NOMO-1 (cell line): Measurements from ENCODE around the gene SHF.

ENCODE experiments used
- DNase-seq, 2 experiments: peaks; one replicate each; lab custom pipeline; 2025; ENCODE audit not compliant: unreplicated experiment in 2 of 2; lab: John Stamatoyannopoulos, UW

Gene SHF

DNA sequence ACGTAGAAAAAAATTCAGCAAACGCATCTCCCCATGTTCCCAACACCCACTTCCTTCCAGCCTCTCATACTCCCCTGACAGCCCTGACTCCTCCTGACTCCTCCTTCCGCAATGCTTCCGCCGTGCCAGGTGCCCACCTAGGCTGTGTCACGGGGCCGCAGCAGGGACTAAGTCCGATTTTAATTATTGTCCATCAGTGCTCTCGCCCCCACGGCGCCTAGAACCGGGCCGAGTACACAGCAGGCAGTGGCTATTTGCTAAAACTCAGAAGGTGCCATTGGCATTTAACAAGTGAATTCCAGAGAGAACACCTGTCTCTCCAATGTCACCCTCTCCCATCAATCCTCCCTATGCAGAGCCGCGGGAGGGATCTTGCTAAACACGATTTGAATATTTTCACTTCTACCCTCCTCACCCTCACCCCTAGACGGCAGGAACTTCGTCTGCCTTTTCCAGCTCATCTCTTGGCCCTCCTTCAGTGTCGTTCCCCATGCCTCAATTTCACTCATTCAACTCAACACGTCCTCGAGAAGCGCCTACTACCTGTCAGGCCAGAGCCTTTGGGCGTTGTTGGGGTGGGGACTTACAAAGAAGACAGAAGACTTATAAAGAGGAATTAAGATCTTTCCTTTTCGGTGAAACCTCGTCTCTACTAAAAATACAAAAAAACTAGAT lies 11.5 kb upstream of the SHF start:
- DNase-seq = peak in 1 of 2 experiments; percentile 20

DNA sequence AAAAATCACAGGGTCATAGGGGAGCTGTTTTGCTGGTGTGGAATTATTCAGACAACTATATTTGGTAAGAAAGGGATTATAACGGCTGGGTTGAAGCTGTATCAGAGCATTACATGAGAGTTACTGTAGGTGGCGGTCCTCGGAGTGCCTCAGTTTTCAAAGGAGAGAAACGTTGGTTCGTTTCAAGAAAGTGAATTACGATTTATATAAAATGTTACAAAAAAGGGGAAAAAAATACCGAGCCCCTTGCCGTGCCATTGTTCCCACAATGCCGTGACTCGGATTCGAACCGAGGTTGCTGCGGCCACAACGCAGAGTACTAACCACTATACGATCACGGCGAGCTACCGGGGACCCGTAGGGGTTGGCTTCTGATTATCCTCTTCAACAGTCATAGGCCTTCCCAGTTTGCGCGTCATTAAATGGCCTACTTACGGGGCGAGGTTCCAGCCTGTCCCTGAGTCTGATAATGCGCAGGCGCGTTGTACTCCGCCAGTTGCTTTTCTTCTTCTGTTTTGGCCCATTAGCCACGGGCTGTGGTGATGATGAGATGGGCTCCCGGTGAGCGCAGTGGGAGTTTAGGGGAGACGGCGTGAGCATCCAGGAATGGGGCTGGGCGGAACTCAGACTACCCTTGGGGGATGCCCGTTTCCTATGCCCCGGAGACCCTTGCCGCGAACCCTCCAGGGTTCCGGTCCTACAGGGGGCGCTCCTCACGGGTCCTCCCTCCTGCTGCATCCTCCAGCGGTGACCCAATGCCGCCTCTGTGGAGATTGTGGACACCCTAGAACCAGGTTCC lies 10.8 kb upstream of the SHF start:
- peak; percentile 93 to 97 for DNase-seq

DNA sequence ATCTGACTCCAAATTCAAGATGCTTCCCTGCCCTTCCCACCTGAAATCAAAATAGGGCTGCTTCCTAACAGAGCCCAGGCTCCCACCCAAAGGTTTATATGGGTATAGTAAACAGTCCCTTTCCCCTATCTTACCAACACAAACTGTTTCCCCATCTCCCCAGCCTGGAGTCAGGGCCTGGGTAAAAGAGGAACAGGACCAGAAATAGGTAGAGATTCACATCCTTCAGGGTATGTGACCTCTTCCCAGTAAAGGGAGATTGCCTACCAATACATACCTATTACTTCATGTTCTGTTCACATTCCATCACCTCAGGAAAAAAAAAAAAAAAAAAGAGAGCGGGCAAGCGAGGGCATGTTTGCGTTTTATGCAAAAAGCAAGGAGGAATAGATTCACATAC lies 9.7 kb upstream of the SHF start:
- DNase-seq = peak in 1 of 2 experiments; percentile 15

DNA sequence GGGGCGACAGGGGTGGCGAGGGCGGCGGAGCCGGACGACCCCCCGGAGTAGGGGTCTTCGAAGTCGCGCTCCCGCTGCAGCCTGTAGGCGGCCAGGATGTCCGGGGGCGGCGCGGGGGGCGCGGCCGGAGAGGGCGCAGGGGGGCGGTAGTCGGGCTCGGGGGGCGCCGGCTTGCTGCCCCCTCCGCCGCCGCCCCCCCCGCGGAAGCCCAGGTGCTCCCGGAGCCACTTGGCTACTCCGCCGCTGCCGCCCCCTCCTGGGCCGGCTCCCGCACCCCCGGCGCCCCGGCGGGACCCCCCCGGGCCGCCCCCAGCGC lies 230 bp downstream of the SHF start:
- DNase-seq = no peak

DNA sequence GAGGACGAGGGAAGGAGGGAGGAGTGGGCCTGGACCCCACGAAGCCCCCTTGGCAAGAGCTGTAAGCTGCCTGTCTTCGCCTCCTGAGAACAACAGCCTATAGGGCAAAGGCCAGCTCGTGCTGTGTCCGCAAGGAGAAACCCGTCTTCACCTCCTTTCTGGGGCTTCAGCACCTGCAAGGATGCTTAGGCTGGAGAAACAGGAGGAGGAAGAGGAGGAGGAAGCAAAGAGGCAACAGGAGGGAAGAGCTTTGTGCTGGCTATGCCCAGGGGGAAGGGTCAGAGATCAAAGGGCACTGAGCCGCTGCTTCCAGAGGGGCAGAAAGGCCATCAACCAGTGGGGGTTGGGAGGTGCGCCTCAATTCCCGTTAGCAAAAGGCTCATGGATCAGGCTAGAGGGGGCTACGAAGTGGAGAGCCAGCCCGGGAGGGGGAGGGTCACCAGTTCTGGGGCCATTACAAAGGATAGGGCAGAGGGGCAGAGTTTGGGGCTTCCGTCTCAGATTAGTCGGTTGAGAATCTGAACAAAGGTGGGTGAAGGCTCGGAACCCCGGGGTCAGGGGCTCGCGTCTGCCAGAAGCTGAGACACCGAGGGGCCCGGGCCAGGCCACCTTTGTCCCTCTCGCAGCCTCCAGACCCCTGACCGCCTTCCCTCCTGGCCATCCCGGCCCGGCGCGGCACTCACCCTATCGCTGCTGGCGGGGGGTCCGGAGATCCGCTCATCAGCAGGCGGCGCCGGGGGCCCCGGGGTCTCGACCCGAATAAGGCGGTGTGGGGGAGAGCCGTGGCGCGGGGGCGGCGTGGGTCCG lies 792 bp downstream of the SHF start:
- DNase-seq = no peak

DNA sequence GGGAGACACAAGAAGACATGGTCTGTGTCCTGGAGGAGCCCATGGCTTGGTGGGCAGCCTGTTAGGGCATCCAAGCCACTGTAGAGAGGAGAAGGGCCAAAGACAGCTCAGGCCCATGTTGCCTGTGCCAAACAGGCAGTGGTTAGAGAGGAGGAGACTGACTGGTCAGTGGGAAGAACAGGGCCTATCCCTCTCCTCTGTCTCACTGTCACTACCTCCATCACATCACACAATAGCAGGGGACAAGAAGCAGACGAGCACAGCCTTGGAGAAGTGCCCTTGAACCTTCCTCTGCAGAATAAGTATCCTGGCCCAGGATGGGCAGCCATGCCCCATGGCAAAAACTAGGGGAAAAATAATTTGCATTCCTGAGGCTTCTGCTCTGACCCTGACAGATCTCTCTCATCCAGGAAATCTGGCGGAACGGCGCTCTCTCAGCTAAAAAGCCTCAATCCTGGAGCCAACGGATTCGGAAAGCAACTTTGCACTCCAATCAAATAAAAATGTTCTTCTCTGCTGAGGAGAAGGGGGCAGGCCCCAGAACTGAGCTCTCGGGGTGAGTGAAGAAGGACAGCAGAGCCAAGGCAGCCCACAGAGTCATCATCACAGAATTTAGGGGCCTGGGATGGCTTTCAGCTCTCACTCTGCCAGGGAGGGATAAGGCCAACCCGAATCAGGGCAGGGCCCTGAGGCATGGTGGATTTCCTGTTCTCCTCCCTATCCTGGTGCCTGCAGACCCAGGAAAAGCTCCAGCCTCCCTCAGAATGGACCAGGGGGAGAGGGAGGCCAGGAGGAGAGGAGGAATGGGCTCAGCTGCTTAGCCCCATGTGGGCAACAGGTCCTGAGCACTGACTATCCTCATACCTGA lies 1.6 kb downstream of the SHF start:
- DNase-seq = no peak

DNA sequence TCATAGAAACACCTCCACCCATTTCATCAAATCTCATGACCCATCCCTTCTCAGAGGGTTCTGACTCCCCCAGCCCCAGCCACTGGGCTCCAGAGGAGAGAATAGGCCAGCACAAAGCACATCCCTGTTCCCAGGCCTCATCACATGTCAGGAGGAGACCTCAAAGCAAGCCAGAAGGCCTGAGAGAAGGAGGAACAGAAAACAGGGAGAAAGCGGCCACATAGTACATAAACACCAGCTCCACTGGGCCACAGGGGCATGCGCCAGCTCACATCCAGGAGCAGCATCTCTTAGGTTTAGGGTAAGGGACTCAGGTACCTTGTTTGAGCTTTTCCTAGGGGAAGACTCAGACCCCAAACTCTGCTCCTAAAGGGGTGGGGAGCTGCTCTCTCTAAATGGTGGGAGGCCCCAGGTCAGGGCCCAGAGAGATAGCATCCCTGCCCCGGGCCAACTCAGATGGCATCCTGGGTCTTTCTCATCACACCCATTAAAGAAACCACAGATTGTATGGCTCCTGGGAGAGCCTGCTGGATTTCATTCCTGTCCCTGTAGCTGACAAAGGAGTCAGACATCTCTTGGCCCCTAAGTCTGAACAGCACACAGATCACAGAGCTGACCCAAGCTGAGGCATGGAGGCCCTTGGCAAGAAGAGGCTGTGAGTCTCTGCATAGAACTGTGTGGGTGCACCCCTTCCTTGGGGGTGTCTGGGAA lies 2.5 kb downstream of the SHF start:
- DNase-seq = no peak

DNA sequence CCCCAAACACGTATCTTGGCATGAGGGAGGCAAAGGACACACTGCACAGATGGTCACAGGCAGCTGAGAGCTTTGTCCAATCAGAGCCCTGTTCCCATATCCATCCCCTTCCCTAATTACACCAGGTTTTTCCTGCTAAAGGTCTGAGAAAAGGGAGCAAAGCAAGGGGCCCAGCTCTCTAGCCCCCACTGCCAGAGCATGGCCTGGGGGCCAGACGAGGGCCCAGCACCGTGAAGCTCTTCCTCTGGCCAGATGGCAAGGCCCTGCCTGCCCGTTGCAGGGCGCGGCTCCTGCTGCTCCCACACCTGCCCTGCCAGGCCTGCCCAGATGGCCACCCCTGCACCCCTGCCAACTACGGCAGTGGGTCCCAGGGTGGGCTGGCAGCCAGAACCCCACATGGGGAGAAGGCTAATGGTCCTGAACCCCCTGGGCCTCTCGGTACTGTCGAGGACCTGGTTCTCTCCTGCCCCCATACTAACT lies 3.2 kb downstream of the SHF start:
- no peak for DNase-seq

DNA sequence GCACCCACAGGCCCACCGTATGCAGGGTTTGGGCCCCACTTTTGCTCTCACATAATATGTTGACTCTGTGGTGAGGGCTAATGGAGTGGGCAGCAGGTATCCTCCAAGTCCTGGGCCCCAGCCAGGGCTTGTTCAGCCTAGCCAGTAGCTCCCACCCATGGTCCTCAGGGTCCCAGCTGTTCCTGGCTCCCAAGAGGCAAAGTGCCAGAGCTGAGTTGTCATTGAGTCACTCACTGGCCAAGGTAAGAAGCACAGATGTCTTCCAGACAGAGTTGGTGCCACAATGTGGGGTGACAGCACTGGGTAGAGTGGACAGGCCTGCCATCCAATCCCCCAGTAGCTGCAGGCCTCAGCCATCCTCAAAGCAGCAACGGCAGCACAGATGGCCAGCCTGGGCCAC lies 4.3 kb downstream of the SHF start:
- DNase-seq = no peak

DNA sequence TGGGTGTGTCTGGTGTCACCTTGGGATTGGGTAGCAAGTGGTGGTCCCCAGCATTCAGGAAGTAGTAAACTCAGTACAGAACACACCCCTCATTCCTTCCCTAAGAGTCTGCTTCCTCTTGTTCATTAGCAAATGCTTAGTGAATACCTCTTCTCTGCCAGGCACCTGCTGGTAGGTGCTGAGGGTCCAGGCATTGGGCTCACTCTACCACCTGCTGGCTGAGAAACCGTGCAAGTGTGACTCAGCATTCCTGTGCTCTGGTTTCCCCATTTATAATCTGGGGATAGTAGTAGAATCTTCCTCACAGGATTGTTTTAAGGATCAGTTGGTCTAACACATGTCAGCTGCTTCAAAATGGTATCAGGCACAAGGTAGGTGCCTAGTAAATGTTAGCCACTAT lies 4.8 kb downstream of the SHF start:
- no peak for DNase-seq

DNA sequence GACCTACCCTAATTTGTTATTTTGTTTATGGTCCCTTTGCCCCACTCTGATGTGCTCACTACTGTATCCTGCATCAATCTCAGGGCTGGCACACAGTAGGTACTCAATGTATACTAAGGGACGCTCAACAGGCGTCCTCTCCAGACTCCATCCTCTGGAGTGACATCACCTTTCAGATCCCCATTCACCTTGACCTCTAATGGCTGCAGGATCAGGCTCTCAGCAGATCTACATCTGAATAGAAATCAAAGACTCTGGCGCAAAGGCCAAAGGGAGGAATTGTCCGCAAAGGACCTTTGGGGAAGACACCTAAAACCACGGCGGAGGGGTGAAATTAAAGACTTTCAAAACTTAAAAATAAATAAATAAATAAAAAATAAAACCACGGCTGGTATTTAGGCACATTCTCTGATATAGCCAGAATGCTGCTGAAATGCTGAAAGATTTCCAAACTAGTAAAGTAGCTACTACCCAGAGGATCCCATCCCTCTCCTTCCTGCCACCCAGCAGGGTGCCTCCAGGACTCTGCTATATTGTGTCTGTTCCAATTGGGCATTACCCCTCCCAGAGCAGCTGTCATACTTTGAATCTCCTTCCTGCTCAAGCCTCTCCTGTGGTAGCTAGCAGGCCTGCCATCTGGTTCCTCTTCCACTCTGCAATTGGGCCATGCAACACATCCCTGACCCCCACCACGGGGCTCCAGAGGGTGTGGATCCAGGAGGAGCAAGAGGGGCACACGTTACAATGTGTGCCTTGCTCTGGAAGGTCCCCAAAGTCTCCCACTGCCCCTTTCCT lies 6.1 kb downstream of the SHF start:
- DNase-seq = peak; percentile 39 to 48

DNA sequence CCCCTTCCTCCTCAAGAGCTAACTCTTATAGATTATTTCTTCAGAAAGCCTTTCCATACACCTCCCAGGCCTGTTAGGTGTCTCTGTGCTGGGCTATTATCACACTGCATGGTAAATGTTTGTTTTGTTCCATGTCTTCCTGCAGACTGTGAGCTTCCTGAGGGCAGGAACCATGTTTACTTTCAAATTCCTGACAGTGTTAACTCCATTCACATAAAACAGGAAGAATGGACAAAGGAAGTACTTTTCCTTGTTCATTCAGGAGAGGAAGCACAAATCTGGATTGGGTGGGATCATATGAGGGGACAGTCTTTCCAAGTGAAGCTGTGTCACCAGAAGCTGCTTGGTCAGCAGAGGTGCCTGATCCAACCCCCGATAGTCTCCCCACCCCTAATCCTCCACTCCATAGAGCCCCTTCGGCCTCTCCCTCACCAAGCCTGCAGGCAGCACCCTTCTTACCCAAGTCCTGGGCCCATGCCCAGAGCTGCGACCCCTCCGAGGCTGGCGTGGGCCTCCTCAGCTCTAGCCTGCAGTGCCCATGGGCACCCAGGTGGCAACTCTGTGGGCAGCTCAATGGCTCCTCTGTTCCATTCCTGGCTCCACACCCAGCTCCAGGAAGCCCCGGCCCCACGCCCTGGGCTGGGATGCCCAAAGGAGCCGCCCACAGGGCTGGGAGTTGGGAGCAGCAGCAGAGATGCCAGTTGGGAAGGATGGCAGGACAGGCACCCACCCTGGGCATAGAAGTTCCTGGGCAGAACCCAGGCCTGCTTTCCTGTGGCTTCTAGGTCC lies 6.9 kb downstream of the SHF start:
- DNase-seq = no peak

DNA sequence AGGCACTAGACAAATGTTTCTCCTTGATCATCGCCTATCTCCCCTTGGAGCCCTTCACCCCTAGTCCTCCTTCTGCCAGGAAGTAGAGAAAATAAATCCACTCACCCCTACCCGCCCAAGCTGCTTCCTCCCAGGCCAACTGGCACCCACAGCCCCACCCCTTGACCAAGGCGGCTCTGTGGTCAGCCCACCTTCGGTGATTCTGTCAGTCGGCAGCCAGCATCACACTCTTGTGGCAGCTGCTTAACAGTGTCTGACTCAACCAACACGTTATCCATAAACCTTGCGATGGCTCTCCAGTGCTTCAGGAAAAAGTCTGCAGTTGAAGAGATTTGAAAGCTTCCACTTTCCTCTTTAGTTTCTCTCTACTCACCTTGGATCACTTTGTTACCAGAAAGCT lies 7.6 kb downstream of the SHF start:
- peak; percentile 6 to 13 for DNase-seq

DNA sequence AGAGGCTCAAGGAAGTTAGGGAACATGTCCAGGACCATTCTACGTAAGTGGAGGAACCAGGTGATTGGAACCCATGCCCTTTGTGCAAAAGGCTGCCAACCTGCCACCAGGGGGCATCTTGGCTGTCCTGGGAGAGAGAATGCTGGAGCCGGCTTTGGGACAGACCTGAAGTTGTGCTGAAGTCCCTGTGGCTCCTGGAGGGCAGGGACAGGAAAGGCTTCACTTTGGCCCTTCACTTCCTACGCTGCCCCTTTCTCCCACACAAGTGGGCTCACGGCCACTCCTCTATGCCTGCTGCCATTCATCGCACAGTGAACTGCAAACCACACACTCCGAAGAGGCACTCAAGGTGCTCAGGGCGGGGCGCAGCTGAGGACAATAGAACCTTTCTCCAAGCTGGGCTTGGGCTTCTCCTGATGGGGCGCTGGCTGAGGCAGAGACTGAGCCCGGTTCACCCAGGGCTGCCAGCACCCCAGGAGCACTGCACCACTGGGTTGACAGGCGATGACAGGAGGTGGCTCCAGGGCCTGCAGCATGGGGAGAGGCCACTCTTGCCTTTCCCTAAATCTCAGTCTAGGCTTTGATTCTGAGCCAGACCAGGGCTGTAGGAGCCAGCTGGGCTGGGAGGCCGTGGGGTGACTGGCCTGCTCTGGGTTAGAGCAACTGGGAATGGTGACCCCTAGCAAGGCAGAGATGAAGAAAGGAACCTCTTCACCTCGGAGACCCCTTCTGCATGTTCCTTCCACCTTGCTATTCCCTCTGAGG lies 8.4 kb downstream of the SHF start:
- no peak for DNase-seq

DNA sequence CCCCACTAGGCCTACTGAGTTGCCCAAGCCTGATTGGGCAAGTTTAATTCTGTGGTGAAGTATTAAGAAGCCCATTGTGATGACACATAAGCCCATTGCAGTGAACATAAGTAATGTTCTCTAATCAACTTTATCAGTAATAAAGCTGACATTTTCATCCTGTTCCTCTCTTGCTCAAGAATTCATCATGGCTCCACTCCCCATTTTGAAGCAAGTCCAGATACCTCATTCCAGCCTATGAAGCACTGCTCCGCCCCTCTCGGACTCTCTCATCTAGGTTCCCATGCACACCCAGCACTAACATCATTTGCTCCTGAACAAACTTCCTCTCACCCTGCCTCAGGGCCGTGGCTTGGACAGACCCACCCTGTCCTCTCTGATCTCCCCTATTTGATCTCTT lies 10.5 kb downstream of the SHF start:
- DNase-seq = no peak

DNA sequence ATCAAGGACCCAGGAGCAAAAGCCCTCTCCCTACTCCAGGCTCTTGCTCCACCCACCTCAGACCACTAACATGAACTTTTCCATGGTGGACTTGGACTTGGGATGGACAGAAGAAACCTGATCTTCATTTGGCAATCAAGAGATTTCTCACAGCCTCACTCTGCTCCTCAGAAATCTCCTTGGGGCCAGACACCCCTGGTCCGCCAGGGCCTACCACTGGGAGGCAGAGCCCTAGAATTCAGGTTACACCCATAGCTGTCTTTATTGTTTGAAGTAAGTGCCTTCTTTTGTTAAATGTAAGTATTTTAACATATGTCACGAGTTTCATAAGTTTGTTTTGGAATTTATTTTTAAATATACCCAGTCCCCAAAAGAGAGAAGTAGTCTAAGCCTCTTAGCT lies 13.2 kb downstream of the SHF start:
- DNase-seq = no peak

DNA sequence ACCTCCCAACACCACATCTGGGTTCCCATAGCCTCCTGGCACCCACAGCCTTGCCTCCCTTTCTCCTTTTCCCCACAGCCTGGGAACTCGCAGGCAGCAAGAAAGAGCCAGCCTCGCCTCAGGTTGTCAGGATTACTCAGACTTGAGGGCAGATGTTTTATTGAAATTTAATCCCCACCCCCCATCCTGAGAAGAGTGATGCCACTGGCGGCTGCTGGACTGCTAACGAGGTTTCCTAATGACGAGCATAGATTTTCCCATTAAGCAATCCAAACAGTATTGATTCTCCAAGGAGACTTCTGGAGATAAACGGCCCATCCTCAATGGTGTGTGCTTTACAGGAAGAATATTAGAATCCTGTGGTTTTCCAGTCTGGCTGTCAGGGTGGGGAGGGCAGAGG lies 13.7 kb downstream of the SHF start:
- no peak for DNase-seq

DNA sequence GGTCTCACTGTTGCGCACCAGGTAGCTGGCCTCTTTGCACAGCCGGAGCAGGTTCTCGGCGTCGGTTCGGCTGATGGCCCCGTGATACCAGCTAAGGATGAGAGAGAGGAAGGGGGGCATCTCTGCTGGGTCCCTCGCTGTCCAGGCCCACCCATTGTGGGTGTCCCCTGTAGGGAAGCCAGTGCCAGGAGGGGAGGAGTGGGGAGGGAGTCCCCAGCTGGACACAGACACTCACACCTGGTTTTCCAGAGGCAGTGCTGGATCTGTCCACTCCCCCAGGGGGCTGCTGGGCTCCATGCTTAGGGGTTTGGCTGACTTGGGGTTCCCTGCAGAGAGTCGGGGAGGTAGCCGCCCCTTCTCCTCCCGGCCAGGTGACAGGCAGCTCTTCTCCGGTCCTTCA lies 15.9 kb downstream of the SHF start:
- no peak for DNase-seq
